Natural killer cell treated with Interleukin-12 subunit alpha and Interleukin-12 subunit beta and Interleukin-15 and Interleukin-18, amount 100 ng/mL, for 72 hours (primary cell): ENCODE results near the gene GNAL. TPM values are rescaled to one million over a fixed set of nuclear protein-coding genes. Genes with fewer than 3 reads are reported as not detected.
"Not testable (repeated sequence)": the region's sequence is repeated elsewhere in the genome, so short reads cannot be mapped to it uniquely, and the experiment has no call there.

Experiments
- ATAC-seq, 2 donors: fragments of 150-1000 bp; cut with Tn5 transposase in 1 of 2; sonication (Bioruptor Pico), chemical (Tn5 transposase) in 1 of 2; 2 replicates each; pipeline ENCODE4 v1.10.0; 2021
- DNase-seq: peaks from one replicate; pipeline ENCODE4 v3.0.0; 2022; ENCODE audit warnings: low spot score
- H3K27ac Mint-ChIP-seq, 2 donors: 1 replicate in 1 of 2; 2 replicates in 1 of 2; pipeline ENCODE4 v1.8.0; 2022; ENCODE audit warnings: mixed read lengths in 2 of 2, mild to moderate bottlenecking in 1 of 2, moderate library complexity in 1 of 2
- H3K27me3 Mint-ChIP-seq, 2 donors: 1 replicate in 1 of 2; 2 replicates in 1 of 2; pipeline ENCODE4 v1.8.0; 2022; ENCODE audit warnings: mixed read lengths in 2 of 2
- H3K36me3 Mint-ChIP-seq: one replicate; pipeline ENCODE4 v1.8.0; 2022; ENCODE audit warnings: mixed read lengths
- H3K4me1 Mint-ChIP-seq, 2 donors: 1 replicate in 1 of 2; 2 replicates in 1 of 2; pipeline ENCODE4 v1.8.0; 2022; ENCODE audit warnings: low read depth in 2 of 2, mixed read lengths in 2 of 2, mild to moderate bottlenecking in 1 of 2
- H3K4me3 Mint-ChIP-seq: one replicate; pipeline ENCODE4 v1.8.0; 2022; ENCODE audit warnings: mixed read lengths
- H3K9me3 Mint-ChIP-seq: 2 replicates; pipeline ENCODE4 v1.8.0; 2022; ENCODE audit warnings: mixed read lengths
- total RNA-seq, 2 donors: library from RNA; stranded (reverse); gene quantifications; one replicate each; pipeline ENCODE4 v1.2.3, GENCODE V29; 2022

Gene GNAL
- total RNA-seq, 2 donors from 2014 or later: 1.2 TPM

DNA sequence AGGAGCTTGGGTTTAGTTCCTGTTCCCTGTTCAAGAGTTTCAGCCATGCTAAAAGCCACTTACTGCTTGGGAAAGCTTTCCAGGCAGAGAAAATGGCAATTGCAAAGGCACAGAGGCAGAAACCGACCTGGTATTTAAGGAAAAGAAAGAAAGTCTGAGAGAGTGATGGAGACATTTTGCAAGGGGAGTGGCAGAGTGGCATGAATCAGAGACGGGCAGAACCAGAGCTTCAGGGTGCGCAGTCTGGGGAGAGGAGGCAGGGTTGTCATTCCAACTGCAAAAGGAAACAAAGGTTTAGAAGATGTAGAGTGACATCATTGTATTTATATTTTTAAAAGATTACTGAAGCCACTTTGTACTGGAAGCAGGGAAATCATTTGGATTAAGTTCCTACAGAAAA, 14.9 kb upstream of the GNAL start:
- ATAC-seq (no peak), DNase-seq (no peak)
- Mint-ChIP-seq H3K27ac (no peak overlapping the region), H3K4me3 (no peak overlapping the region), H3K4me1 (no peaks in the 10 kb centered on the region), H3K36me3 (no peaks in the 10 kb centered on the region), H3K9me3 (no peaks in the 10 kb centered on the region), H3K27me3 (peaks cover 22 to 30% of the 10 kb centered on the region in 2 donors)

DNA sequence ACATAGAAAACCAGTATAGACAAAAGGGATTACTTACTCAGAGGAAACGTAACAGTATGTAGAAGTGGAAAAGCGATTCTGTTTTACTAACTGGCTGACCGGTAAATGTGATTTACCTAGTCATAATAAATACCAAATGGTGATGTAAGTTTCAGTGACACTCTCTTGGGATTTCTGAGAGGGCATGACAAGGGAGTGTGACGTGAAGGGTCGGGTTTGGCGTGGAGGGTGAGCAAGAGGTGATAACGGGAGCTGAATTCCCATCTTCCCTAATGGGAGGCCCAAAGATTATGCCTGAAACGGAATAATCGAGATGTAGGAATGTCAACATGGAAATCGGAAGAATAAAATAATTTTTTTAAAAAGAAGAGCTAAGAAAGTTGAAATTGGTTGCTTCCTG, 12.7 kb upstream of the GNAL start:
- Mint-ChIP-seq H3K4me3 (no peak overlapping the region), H3K27me3 (peaks cover 30 to 35% of the 10 kb centered on the region in 2 donors), H3K4me1 (no peaks in the 10 kb centered on the region), H3K36me3 (no peaks in the 10 kb centered on the region), H3K9me3 (no peaks in the 10 kb centered on the region), H3K27ac (no peak overlapping the region)
- no peak for DNase-seq
- ATAC-seq: no peak

DNA sequence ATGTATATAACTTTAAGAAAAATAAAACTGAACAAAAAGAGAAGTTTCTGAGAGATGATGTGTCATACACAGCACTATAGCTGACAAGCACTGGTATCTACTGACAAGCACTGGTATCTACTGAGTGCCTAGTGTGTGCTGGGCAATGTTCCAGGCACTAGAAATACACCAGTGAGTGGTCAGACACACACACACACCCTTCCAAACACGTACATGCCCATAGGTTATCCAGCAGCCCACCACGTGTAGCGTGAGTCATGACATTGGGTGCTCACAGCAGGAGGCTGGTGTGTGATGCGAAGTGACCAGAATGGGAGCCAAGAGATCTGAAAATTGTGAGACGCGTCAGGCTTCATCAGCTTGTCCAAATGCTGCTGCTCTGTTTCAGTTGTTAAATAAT, 12.2 kb upstream of the GNAL start:
- no peak for DNase-seq
- Mint-ChIP-seq H3K9me3 (no peaks in the 10 kb centered on the region), H3K36me3 (no peaks in the 10 kb centered on the region), H3K4me1 (no peaks in the 10 kb centered on the region), H3K27me3 (peaks cover 30 to 35% of the 10 kb centered on the region in 2 donors), H3K27ac (no peak overlapping the region), H3K4me3 (no peak overlapping the region)
- no peak for ATAC-seq

DNA sequence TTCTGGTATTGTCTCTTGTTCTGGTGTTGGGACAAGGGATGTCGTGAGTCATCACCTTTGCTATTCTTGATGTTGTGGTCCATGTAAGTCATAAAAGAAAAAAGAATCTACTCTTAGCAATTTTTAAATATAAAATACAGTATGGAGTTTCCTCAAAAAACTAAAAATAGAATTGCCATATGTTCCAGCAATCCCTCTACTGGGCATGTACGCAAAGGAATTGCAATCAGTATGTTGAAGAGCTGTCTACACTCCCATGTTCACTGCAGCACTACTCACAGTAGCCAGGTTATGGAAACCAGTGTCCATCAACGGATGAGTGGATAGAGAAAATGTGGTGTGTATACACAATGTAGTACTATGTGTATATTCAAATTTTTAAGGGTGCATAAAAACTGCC, 10.9 kb upstream of the GNAL start:
- no peaks in the 10 kb centered on the region for H3K36me3 Mint-ChIP-seq
- DNase-seq (no peak), ATAC-seq (peak in 1 of 2 donors; percentile 15)
- H3K9me3 Mint-ChIP-seq: no peaks in the 10 kb centered on the region
- no peak overlapping the region for H3K4me3 Mint-ChIP-seq
- H3K4me1 Mint-ChIP-seq: no peaks in the 10 kb centered on the region
- no peak overlapping the region for H3K27ac Mint-ChIP-seq
- H3K27me3 Mint-ChIP-seq: peaks cover 34 to 43% of the 10 kb centered on the region in 2 donors

DNA sequence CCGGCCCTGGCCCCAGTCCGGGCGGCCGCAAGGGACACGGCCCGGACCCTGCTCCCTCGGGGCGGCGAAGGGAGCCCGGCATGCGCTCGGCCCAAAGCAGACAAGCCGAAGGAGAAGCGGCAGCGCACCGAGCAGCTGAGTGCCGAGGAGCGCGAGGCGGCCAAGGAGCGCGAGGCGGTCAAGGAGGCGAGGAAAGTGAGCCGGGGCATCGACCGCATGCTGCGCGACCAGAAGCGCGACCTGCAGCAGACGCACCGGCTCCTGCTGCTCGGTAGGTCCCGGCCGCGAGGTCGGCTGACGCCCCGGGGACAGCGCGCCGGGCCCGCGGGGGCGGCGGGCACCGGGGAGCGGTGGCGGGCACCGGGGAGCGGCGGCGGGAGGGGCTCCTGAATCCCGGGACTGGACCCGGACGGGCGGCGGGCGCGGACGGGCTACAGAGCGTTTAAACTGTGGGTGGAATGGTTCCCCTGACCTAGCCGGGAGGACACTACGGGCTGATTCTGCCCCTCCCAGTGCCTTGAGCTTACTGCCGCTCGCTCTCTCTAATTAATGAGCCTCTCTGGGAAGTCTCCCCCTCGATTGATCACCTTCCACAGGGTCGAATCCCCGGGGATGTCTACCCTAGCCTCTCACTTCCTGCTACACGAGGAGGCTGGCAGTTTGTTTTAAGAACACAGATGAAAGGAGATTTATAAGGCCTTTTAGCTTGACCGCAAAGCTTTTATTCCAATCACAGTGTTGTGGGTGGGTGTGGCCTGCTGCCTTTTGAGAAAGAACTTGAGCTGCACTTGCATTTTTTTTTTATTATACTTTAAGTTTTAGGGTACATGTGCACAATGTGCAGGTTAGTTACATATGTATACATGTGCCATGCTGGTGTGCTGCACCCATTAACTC, 853 bp downstream of the GNAL start:
- ATAC-seq: peak; percentile 12 to 57
- Mint-ChIP-seq H3K36me3 (peaks cover 12% of the 10 kb centered on the region), H3K4me3 (peak overlapping the region; percentile 44), H3K9me3 (no peaks in the 10 kb centered on the region), H3K27ac (no peak overlapping the region), H3K27me3 (peaks cover 34 to 49% of the 10 kb centered on the region in 2 donors), H3K4me1 (peaks cover 7 to 8% of the 10 kb centered on the region in 2 donors)
- no peak for DNase-seq

DNA sequence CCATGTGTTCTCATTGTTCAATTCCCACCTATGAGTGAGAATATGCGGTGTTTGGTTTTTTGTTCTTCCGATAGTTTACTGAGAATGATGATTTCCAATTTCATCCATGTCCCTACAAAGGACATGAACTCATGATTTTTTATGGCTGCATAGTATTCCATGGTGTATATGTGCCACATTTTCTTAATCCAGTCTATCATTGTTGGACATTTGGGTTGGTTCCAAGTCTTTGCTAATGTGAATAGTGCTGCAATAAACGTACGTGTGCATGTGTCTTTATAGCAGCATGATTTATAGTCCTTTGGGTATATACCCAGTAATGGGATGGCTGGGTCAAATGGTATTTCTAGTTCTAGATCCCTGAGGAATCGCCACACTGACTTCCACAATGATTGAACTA, 1.6 kb downstream of the GNAL start:
- not testable (repeated sequence) for DNase-seq, H3K4me1 Mint-ChIP-seq, H3K9me3 Mint-ChIP-seq, ATAC-seq, H3K27ac Mint-ChIP-seq, H3K4me3 Mint-ChIP-seq
- peaks cover 12% of the 10 kb centered on the region for H3K36me3 Mint-ChIP-seq
- H3K27me3 Mint-ChIP-seq: peaks cover 34 to 48% of the 10 kb centered on the region in 2 donors

DNA sequence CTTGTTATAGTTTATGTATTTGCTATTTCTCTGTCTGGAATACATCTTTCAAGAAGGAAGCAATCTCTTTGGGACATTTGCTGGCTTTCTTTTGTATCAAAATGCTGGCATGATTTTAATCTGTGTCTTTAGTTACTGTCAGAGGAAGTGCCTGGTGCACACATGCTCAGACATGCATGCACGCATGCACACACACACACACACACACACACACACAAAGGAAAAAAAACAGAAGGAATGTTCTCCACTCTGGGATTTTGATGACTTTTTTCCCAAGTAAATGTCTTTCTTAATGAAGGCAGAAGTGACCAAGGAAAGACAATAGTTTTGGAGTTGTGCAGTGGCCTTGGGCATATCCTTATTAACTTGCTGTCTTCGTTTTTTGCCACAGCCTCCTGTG, 6.7 kb downstream of the GNAL start:
- H3K27me3 Mint-ChIP-seq: peaks cover 27% of the 10 kb centered on the region in 2 donors
- DNase-seq (no peak), ATAC-seq (no peak)
- H3K36me3 Mint-ChIP-seq: no peaks in the 10 kb centered on the region
- no peak overlapping the region for H3K4me3 Mint-ChIP-seq
- H3K4me1 Mint-ChIP-seq: no peaks in the 10 kb centered on the region
- no peak overlapping the region for H3K27ac Mint-ChIP-seq
- no peaks in the 10 kb centered on the region for H3K9me3 Mint-ChIP-seq

DNA sequence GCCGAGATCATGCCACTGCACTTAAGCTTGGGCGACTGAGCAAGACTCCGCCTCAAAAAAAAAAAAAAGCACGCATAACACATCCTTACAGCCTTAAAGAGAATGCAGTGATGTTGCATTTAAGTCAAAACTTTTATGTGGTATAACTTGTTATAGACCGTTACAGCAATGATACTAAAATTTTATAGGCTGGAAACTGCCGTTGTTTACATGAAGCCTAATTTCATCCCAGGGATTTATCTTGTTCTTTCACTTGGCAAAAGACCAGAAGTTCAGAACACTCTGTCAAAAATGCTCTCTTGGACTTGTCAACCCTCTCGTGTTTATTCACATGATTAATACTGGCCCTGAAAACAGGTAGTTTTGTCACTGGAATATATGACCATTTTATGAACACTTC, 7.4 kb downstream of the GNAL start:
- no peak for DNase-seq
- no peaks in the 10 kb centered on the region for H3K36me3 Mint-ChIP-seq
- peaks cover 27% of the 10 kb centered on the region in 2 donors for H3K27me3 Mint-ChIP-seq
- no peaks in the 10 kb centered on the region for H3K4me1 Mint-ChIP-seq
- no peak overlapping the region for H3K27ac Mint-ChIP-seq
- H3K9me3 Mint-ChIP-seq: no peaks in the 10 kb centered on the region
- no peak for ATAC-seq
- no peak overlapping the region for H3K4me3 Mint-ChIP-seq

DNA sequence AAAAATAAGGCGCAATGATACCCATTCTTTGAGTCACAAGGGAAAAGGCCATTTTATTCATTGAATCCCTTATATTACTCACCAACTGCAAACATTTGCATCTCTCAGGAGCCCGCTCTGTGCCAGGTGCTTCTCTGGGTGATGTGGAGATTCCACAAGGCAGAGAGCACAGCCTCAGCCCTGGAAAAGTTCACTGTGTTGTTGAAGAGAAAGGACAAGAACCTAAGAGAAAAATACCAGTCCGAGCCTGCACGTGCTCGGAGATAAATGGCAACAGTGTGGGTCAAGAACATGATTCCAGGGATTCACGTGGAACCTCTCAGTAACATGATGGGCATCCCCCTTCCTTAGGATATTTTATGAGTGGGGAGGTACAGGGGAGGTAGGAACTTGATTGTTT, 11.8 kb downstream of the GNAL start:
- Mint-ChIP-seq H3K36me3 (no peaks in the 10 kb centered on the region), H3K27me3 (peaks cover 11 to 15% of the 10 kb centered on the region in 2 donors), H3K27ac (no peak overlapping the region), H3K4me3 (no peak overlapping the region), H3K4me1 (no peaks in the 10 kb centered on the region), H3K9me3 (no peaks in the 10 kb centered on the region)
- DNase-seq (no peak), ATAC-seq (no peak)

DNA sequence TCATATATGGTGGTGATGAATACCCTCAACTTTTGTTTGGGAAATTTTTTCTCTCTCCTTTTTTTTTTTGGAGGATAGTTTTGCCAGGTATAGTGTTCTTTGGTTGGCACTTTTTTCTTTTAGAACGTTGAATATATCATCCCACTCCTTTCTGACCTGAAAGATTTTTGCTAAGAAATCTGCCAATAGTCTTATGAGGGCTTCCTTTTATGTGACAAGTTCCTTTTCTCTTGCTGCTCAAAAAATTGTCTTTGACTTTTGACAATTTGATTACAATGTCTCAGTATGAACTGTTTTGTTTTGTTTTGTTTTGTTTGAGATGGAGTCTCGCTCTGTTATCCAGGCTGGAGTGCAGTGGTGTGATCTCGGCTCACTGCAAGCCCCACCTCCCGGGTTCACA, 21.5 kb downstream of the GNAL start:
- DNase-seq (no peak), ATAC-seq (no peak)
- Mint-ChIP-seq H3K27me3 (peaks cover 30 to 45% of the 10 kb centered on the region in 2 donors), H3K36me3 (no peaks in the 10 kb centered on the region), H3K4me3 (no peak overlapping the region), H3K4me1 (no peaks in the 10 kb centered on the region), H3K27ac (no peak overlapping the region), H3K9me3 (no peaks in the 10 kb centered on the region)

DNA sequence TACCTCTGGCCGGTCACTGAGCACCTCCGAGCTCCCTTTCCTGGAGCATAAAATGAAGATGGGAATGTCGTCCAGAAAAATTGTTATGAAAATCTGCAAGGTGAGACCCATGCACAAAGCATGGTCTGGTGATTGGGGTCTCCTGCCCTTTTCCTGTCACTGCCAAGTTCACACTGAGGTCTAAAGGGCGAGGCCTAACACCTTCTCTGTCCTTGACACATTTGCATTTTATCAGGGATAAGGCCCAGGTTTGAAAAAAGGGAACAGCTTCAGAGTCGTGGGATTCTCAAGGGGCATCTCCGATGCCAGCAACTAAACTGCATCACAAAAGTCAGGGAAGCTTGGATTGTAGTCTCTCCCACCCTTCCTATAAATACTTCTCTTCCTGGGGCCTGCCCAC, 24.7 kb downstream of the GNAL start:
- H3K27ac Mint-ChIP-seq: no peak overlapping the region
- DNase-seq: no peak
- H3K36me3 Mint-ChIP-seq: no peaks in the 10 kb centered on the region
- H3K9me3 Mint-ChIP-seq: no peaks in the 10 kb centered on the region
- no peaks in the 10 kb centered on the region for H3K4me1 Mint-ChIP-seq
- peaks cover 26 to 39% of the 10 kb centered on the region in 2 donors for H3K27me3 Mint-ChIP-seq
- H3K4me3 Mint-ChIP-seq: no peak overlapping the region
- ATAC-seq: no peak

DNA sequence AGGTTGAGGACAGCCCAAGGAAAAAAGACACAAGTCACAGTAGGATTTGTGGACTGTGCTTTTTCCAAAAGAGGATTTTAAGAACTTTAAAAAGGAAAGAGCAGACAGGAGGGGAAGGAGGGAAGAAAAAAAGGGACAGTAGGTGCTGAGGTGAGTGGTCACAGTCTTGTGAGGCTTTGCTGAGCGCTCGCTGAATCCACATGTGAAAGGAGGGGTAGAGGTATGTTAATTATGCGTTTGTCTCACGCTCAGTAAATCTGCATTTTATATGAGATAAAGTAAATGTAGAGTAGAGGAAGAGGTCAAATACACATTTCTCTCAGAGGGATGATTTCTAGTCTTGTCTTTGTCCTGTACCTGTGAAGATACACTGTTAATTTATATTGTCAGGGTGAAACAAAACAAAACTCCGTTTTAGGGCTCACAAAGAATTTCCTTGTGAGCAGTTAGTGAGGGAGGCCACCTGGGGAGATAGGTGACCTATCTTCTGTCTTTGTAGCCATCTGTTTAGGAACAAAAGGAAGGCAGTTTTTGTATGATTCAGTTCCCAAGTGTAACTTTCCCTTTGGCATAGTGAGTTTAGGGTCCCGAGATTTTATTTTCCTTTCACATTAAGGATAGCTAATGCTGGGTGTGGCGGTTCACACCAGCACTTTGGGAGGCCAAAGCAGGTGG, 25.3 kb downstream of the GNAL start:
- Mint-ChIP-seq H3K9me3 (no peaks in the 10 kb centered on the region), H3K27me3 (peaks cover 25 to 37% of the 10 kb centered on the region in 2 donors), H3K36me3 (no peaks in the 10 kb centered on the region), H3K4me1 (no peaks in the 10 kb centered on the region), H3K4me3 (no peak overlapping the region), H3K27ac (no peak overlapping the region)
- no peak for DNase-seq
- no peak for ATAC-seq

DNA sequence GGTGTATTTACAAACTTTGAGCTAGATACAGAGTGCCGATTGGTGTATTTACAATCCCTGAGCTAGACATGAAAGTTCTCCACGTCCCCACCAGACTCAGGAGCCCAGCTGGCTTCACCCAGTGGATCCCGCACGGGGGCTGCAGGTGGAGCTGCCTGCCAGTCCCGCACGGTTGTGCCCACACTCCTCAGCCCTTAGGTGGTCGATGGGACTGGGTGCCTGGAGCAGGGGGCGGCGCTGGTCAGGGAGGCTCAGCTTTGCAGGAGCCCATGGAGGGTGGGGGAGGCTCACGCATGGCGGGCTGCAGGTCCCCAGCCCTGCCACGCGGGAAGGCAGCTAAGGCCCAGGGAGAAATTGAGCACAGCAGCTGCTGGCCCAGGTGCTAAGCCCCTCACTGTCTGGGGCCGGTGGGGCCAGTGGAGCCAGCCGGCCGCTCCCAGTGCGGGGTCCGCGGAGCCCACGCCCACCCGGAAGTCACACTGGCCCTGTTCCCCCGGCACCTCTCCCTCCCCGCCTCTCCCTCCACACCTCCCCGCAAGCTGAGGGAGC, 27.8 kb downstream of the GNAL start:
- DNase-seq, H3K36me3 Mint-ChIP-seq, H3K9me3 Mint-ChIP-seq, H3K4me1 Mint-ChIP-seq, ATAC-seq, H3K4me3 Mint-ChIP-seq, H3K27ac Mint-ChIP-seq: not testable (repeated sequence)
- peaks cover 18 to 21% of the 10 kb centered on the region in 2 donors for H3K27me3 Mint-ChIP-seq

DNA sequence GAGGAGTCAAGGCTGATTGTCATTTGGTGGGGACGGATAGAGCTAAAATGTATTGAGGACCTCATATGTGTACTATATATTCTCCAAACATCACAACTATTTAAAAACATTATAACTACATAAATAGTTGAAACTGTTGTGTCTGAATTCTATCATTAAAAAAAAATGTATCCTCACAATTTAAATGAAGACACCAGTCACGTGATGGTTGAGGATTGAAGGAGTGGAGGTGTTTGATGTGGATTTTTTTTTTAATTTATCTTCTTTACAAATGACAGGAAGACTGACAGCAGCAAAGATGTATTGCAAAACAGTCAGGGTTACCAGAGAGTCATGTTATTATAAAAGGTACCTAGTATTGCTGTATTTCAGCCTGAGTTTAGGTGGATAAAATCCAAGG, 30.0 kb downstream of the GNAL start:
- ATAC-seq (no peak), DNase-seq (no peak)
- Mint-ChIP-seq H3K36me3 (no peaks in the 10 kb centered on the region), H3K9me3 (no peaks in the 10 kb centered on the region), H3K4me1 (no peaks in the 10 kb centered on the region), H3K27ac (no peak overlapping the region), H3K27me3 (peaks cover 8 to 13% of the 10 kb centered on the region in 2 donors), H3K4me3 (no peak overlapping the region)
